ENCODE data around the gene DIP2A.

The DIP2A gene

DNA sequence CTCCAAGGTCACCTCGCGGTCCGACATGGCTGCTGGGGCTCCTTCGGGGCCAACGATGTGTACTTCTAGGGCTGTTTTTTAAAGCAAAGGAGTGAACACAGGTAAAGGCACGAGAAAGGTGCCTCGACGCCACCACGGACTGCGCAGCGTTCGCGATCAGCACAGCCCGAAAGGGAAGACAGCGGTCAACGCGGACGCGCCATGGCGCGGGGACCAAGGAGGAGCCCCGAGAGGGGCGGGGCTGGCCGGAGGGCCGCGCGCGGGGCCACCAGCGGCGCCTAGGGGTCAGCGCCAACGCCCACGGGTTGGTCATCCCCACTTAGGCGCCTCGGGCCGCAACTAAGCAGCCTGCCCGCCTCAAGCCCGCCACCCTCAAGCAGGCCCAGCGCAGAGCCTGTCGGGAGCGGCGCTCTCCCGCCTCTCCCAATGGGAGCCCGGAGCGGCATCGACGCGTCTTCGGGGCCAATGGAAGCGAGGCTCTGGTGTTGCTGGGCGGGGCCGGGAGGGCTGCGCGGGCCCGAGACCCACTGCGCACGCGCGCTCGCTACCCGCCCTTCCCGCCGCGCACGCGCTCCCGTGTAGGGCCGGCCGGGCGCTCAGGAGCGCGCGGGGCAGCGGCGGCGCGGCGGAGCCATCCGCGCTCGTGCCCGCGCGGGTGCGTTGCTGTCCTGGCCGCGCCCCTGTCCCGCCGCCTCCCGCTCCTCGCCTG lies at the start of gene DIP2A:
Gene DIP2A, plus strand, starts transcription at position 577 of the 709 bp plus-strand sequence. CDS start 241 bp downstream, outside the sequence.
- peak; percentile 94 for DNase-seq (ENCODE audit: low spot score)

DNA sequence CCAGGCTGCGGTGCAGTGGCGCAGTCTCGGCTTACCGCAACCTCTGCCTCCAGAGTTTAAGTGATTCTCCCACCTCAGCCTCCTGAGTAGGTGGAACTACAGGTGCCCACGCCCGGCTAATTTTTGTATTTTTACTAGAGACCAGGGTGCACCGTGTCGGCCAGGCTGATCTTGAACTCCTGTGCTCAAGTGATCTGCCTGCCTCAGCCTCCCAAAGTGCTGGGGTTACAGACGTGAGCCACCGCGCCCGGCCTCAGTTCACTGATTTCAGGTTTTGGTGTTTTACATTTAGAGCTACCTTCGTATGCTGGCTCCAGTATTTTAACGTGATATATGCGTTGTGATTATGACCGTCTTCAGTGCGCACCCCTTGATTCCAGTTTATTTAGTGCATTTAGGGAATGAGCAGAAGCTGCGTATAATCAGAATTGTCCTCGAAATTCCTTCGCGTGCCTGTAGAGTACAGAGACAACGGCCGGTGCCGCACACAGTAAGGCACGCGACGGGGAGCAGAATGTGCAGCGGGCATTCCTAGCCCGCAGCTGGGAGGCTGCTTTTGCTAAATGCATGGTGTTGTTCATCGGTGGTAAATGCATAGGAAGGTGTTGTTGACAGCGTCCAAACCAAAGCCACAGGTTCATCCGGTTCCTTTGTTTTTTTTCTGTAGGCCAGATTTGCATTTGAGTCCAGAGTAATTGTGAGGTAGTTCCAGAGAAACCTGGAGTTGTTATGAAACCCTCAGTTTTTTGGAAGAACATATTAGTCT lies 48.9 kb upstream of the DIP2A start:
- DNase-seq (ENCODE audit: low spot score): no peak

GRCh38 chr21:46410516-46410915 lies 48.2 kb upstream of the DIP2A start:
- no peak for DNase-seq (ENCODE audit: low spot score)

- DNase-seq (ENCODE audit: low spot score): no peak
These were observed 47.5 kb upstream of the DIP2A start for GRCh38 chr21:46411236-46411635.

DNA sequence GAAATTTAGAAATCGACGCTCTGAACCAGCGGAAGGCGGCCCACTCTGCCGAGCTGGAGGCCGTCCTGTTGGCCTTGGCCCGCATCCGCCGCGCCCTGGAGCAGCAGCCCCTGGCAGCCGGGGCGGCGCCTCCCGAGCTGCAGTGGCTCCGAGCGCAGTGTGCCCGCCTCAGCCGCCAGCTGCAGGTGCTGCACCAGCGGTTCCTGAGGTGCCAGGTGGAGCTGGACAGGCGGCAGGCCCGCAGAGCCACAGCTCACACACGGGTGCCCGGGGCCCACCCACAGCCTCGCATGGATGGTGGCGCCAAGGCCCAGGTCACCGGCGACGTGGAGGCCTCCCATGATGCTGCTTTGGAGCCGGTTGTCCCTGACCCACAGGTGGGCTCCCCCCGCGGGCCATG lies 47.0 kb upstream of the DIP2A start:
- no peak for DNase-seq (ENCODE audit: low spot score)

GRCh38 chr21:46412521-46413364 lies 45.9 kb upstream of the DIP2A start:
- no peak for DNase-seq (ENCODE audit: low spot score)

DNA sequence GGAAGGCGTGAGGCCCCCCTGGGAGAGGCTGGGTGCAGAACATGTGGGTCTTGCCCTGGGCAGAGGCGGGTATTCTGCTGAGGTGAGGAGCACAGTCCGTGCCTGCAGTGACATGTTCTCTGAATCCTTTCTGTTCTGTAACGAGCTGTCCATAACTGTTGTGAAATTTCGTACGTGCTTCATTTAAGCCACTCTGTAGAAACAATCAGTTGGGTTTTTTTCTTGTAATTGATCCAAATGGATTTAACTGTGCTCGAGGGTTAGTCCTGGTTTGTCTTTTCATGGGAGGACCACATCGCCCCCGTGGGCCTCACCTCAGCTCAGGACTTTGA lies 45.4 kb upstream of the DIP2A start:
- no peak for DNase-seq (ENCODE audit: low spot score)

DNA sequence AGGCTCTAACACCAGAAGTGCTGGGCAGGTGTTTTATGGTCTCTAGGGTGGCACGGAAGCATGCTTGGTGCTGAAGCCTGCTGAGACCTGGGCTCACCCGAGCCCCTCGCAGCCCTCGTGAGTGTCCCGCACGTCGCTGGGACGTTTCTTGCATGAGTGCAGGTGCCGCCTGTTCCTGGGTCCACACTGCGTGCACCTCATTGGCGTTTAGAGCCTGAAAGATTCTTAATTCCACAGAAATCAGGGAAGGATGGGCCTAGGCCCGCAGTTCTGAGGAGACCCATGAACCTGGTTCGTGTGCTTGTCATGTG lies 43.8 kb upstream of the DIP2A start:
- no peak for DNase-seq (ENCODE audit: low spot score)

DNA sequence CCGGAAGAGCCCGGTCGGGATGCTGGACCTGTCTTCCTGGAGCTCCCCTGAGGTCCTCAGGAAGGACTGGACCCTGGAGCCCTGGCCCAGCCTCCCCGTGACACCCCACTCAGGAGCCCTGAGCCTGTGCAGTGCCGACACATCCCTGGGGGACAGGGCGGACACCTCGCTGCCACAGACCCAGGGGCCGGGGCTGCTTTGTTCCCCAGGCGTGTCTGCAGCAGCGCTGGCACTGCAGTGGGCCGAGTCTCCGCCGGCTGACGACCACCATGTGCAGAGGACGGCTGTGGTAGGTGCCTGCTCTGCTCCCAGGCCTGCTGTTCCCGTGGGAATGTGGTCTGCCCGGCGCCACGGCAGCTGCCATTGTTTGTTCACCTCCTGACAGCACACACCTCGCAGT lies 42.1 kb upstream of the DIP2A start:
- no peak for DNase-seq (ENCODE audit: low spot score)

DNA sequence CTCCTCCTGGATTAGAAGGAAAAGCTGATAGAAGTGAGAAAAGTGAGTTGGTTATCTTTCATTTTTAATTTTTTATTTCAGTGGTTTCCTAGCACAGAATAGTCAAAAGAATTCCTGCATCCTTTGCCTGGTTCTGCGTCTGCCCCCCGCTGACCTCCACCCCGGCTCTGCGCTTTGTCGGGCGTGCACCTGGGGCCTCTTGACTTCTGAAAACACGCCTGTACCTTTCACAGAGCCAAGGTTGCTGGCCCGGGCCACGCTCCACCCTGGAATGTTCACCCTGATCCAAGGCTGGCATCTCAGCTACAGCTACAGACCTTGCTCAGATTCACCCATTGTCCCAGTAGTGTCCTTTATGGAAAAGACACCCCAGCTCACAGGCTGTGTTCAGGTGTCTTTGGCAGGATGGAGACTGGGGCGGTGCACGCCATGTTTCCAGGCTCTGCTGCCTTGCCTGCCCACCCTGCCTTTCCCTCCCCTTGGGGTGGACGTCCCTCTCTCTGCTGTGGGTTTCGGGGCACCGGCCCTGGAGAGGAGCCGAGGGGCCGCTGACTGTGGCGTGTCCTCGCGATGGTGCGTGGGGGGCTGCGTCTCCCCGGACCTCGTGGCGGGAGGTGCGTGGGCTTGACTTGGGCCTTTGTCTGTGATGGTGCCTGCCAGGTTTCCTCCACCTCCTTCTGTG lies 40.3 kb upstream of the DIP2A start:
- DNase-seq (ENCODE audit: low spot score): no peak

DNA sequence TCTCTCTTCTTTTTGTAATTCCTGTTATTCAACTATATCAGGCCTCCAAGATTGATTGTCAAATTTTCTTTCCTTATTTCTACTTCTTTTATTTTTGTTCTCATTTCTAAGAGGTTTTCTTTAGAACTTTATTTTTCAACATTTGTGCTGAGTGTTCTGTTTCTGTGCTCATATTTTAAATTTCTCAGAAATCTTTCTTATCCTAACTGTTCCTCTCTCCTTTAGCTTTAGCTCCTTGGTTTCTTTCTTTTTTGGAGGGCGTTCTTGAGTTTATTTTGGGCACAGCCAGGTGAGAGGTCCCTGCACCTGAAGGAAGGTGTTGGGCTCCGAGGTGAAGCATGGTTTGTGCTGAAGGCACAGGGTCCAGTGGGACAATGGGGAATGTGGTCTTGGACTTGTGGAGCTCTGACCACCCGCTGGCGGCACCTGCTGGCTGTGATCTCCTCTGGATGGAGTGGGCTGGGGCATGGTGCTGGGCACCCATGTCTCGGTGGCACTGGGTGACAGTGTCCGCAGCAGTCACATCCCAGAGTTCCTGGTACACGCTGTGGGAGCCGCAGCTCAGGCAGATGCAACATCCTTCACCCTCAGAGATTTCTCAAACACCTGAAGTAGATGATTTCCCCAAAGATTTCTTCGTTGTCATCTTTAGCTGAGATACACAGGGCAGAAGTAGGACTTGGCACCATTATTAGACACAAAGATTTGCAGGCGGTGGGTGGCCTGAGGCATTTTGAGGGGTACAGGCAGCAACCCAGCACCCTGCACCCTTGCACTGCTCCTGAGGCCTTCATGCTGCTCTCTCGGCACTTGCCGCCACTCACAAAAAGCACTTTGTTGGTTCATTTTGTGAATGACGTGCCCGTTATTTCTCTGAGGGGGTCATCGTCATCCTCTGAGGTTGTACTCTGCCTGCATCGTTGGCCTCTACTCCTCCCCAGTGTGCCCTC lies 38.2 kb upstream of the DIP2A start:
- DNase-seq (ENCODE audit: low spot score): no peak

- DNase-seq (ENCODE audit: low spot score): no peak
These were observed 37.4 kb upstream of the DIP2A start for GRCh38 chr21:46421191-46421750.

- DNase-seq (ENCODE audit: low spot score): no peak
These were observed 36.7 kb upstream of the DIP2A start for GRCh38 chr21:46421756-46422555.

DNA sequence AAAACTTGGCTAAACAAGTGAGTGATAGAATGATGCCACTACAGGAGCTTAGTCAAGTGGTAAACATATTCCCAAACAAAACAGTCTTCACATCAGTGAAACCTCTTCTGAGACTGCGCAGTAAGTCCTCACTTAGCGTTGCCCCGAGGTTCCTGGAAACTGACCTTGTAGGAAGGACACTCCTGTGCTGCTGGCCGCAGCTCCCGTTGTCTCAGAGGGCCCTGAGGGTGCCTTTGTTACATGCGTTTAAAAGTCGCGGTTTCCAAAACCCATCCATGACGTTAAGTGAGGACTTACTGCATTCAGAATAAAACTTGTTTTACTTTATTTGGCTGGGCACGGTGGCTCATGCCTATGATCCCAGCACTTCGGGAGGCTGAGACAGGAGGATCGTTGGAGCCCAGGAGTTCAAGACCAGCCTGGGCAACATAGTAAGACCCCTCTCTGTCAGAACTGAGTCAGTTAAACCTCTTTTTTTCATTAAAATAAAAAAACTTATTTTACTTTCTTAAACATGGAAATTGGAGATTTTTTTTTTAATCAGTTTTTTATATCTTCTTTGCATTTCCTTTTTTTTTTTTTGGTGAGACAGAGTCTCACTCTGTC lies 36.0 kb upstream of the DIP2A start:
- no peak for DNase-seq (ENCODE audit: low spot score)

DNA sequence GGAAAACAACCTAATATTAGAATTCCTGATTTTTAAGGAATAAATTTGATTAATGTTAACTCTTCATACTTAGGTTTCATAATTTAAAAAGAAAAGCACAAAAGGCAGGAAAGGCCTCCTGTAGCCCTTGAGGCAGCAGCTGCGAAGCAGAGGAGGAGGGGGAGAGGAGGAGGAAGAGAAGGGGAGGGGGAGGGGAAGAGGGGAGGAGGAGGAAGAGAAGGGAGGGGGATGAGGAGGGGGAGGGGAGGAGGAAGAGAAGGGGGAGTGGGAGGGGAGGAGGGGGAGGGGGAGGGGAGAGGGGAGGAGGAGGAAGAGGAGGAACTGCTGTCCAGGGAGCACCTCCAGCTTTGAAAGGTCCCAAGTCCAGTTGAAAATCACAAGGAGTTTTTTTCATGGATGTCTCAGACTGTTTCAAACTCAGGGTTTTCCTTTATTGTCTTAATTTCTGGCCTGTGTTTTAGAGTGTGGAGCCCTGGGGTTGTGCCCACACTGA lies 35.1 kb upstream of the DIP2A start:
- DNase-seq (ENCODE audit: low spot score): peak; percentile 40

- DNase-seq (ENCODE audit: low spot score): peak; percentile 11
These were observed 34.6 kb upstream of the DIP2A start for GRCh38 chr21:46424039-46424591.

GRCh38 chr21:46424621-46425020 lies 34.1 kb upstream of the DIP2A start:
- peak; percentile 35 for DNase-seq (ENCODE audit: low spot score)

GRCh38 chr21:46425041-46425440 lies 33.6 kb upstream of the DIP2A start:
- no peak for DNase-seq (ENCODE audit: low spot score)

DNA sequence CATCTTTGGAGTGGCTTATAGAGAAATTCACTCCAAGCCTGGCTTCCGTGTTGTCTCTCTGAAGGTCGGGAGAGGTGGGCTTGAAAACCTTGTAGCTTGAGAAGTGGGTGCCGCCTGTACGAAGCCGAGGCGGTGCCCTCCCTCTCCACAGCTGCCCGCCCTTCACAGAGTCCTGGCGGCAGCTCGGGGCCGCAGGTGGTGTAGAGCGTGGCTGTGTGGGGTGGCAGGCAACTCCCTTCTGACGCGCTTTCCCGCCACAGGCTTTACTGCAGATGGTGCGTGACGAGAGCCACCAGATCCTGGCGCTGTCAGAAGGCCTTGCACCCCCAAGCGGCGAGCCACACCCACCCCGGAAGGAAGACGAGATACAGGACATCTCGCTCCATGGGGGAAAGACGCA lies 33.1 kb upstream of the DIP2A start:
- DNase-seq (ENCODE audit: low spot score): peak; percentile 34
